PC-9 (cell line): Measurements from ENCODE around the gene FUNDC2. TPM values are rescaled to one million over a fixed set of nuclear protein-coding genes. Genes with fewer than 3 reads are reported as not detected.
"Not testable (repeated sequence)": the region's sequence is repeated elsewhere in the genome, so short reads cannot be mapped to it uniquely, and the experiment has no call there.

Source experiments
- BruUV-seq: library from RNA; stranded (reverse); fragments of 400-500 nt; replicated peaks from 2 replicates; lab custom pipeline; 2021; lab: Mats Ljungman, UMichigan
- CTCF ChIA-PET: fragments of 300-600 bp; sonication (Branson Sonifier 250); formaldehyde crosslinking; loops from one replicate; lab custom pipeline; 2022; ENCODE audit warnings: antibody characterized with exemption; lab: Charles Lee
- POLR2A ChIA-PET: fragments of 300-600 bp; sonication (Branson Sonifier 250); formaldehyde crosslinking; loops from one replicate; lab custom pipeline; 2022; ENCODE audit warnings: antibody characterized with exemption; ENCODE audit not compliant: unreplicated experiment; lab: Charles Lee
- DNase-seq, 2 experiments: peaks; one replicate each; pipeline versions ENCODE4 v3.0.0 to v3.0.0-alpha.2; 2015 to 2022; ENCODE audit warnings: mixed read lengths in 1 of 2
- H2AFZ ChIP-seq: fragments of 200-600 bp; sonication (generic); 2 replicates; pipeline ENCODE4 v1.8.1; 2017; ENCODE audit warnings: antibody characterized with exemption
- H3F3A ChIP-seq: fragments of 200-600 bp; sonication (generic); 2 replicates; pipeline ENCODE4 v1.8.1; 2017; ENCODE audit warnings: antibody characterized with exemption, mild to moderate bottlenecking, low read depth; ENCODE audit not compliant: insufficient read depth
- H3K27ac ChIP-seq: fragments of 200-600 bp; sonication (generic); 2 replicates; pipeline ENCODE4 v1.6.1; 2016; ENCODE audit warnings: mixed run types
- H3K27me3 ChIP-seq: fragments of 200-600 bp; sonication (generic); 2 replicates; pipeline ENCODE4 v1.6.1; 2016; ENCODE audit warnings: low read depth, mixed run types; ENCODE audit not compliant: insufficient read depth
- H3K36me3 ChIP-seq: fragments of 200-600 bp; sonication (generic); 2 replicates; pipeline ENCODE4 v1.6.1; 2016; ENCODE audit warnings: low read depth, mixed run types
- H3K4me1 ChIP-seq: fragments of 200-600 bp; sonication (generic); replicated peaks from 2 replicates; pipeline ENCODE4 v1.6.1; 2016; ENCODE audit warnings: mixed run types; ENCODE audit not compliant: insufficient read depth
- H3K4me2 ChIP-seq: fragments of 200-600 bp; sonication (generic); 2 replicates; pipeline ENCODE4 v1.6.1; 2017; ENCODE audit warnings: mixed run types
- H3K4me3 ChIP-seq: fragments of 200-600 bp; sonication (generic); 2 replicates; pipeline ENCODE4 v1.6.1; 2016; ENCODE audit warnings: mixed run types
- H3K79me2 ChIP-seq: fragments of 200-600 bp; sonication (generic); 2 replicates; pipeline ENCODE4 v1.6.1; 2017; ENCODE audit warnings: low read depth, mixed run types
- H3K9me2 ChIP-seq: fragments of 200-600 bp; sonication (generic); 2 replicates; pipeline ENCODE4 v1.8.1; 2017; ENCODE audit warnings: mild to moderate bottlenecking; ENCODE audit not compliant: insufficient read depth
- H3K9me3 ChIP-seq: fragments of 200-600 bp; sonication (generic); 2 replicates; pipeline ENCODE4 v1.8.1; 2016; ENCODE audit warnings: low read depth; ENCODE audit not compliant: insufficient read depth
- H4K20me1 ChIP-seq: fragments of 200-600 bp; sonication (generic); 2 replicates; pipeline ENCODE4 v1.8.1; 2017; ENCODE audit not compliant: insufficient read depth
- CTCF ChIP-seq: fragments of 200-600 bp; sonication (generic); conservative IDR thresholded peaks from 2 replicates; pipeline ENCODE4 v1.6.1; 2017; ENCODE audit warnings: mixed run types, antibody characterized with exemption, mild to moderate bottlenecking, moderate library complexity
- EZH2 ChIP-seq: fragments of 200-600 bp; sonication (generic); IDR thresholded peaks from 2 replicates; pipeline ENCODE4 v1.8.0; 2017; ENCODE audit warnings: antibody characterized with exemption, low read depth
- intact Hi-C: fragments of 100-400 bp; cut with micrococcal nuclease; formaldehyde crosslinking; loops from one replicate; pipeline ENCODE4 v1.10.0; 2022; ENCODE audit not compliant: unreplicated experiment
- total RNA-seq: library from RNA; stranded (reverse); gene quantifications from 2 replicates; pipeline ENCODE4 v1.2.3, GENCODE V29; 2021

Gene FUNDC2
- total RNA-seq, 1 experiment from 2014 or later = 90.6 TPM

DNA sequence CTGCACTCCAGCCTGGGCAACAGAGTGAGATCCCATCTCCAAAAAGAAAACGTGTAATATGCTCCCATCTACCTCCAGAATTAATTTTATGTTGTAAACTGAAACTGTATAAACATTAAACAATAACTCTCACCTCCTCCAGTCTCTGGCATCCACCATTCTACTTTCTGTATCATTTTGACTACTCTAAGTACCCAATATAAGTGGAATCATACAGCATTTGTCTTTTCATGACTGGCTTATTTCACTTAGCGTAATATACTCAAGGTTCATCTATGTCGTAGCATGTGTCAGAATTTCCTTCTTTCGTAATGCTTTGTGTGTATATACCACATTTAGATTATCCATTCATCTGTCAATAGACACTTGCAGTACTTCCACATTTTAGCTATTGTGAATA lies 24.8 kb upstream of the FUNDC2 start:
- POLR2A ChIA-PET = no interaction called here
- no peak overlapping the region for H3K4me2 ChIP-seq
- DNase-seq = no peak
- no peaks in the 10 kb centered on the region for H3K36me3 ChIP-seq
- no peaks in the 10 kb centered on the region for H3K9me3 ChIP-seq
- H3K79me2 ChIP-seq = no peaks in the 10 kb centered on the region
- no peaks in the 10 kb centered on the region for H3K9me2 ChIP-seq
- no peak overlapping the region for H3K27ac ChIP-seq
- H4K20me1 ChIP-seq = no peaks in the 10 kb centered on the region
- no peak overlapping the region for H2AFZ ChIP-seq
- no peaks in the 10 kb centered on the region for H3K27me3 ChIP-seq
- no peaks in the 10 kb centered on the region for H3F3A ChIP-seq
- H3K4me1 ChIP-seq = no peaks in the 10 kb centered on the region
- intact Hi-C loops = no loop called here
- no TSS peak for BruUV-seq
- CTCF ChIA-PET = no interaction called here
- TF ChIP-seq CTCF (no peak), EZH2 (no peak)
- H3K4me3 ChIP-seq = no peak overlapping the region

GRCh38 chrX:155005190-155005589 lies 21.5 kb upstream of the FUNDC2 start:
- Histone ChIP-seq H3K9me3 (no peaks in the 10 kb centered on the region), H3F3A (no peaks in the 10 kb centered on the region), H3K4me3 (no peak overlapping the region), H3K4me2 (no peak overlapping the region), H3K79me2 (no peaks in the 10 kb centered on the region), H2AFZ (no peak overlapping the region), H3K27ac (no peak overlapping the region), H3K27me3 (no peaks in the 10 kb centered on the region), H3K4me1 (no peaks in the 10 kb centered on the region), H3K36me3 (no peaks in the 10 kb centered on the region), H4K20me1 (no peaks in the 10 kb centered on the region), H3K9me2 (no peaks in the 10 kb centered on the region)
- ChIA-PET POLR2A (no interaction called here), CTCF (no interaction called here)
- TF ChIP-seq CTCF (no peak), EZH2 (no peak)
- BruUV-seq = no TSS peak
- no peak for DNase-seq
- intact Hi-C loops = no loop called here

DNA sequence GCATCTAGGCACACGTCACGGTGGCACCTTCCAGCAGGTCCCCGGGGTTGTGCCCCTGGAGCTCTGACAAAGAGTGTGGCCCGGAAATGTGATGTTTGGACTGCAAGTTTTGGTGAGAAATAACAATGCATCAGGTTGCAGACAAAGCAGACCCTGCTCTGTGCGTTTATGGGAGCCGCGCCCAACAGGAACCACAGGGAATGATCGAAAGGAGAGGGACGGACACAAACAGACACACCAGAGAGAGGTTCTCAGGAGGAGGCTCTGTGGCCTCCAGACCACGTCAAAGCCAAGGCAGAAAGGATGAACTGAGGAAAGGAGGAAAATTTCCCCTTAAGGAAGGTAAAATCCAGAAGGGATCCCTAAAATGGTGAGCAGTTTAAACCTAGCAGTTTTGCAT lies 20.3 kb upstream of the FUNDC2 start:
- H3K79me2 ChIP-seq, intact Hi-C loops, H3K4me3 ChIP-seq, H3K27ac ChIP-seq, H2AFZ ChIP-seq, H3K4me1 ChIP-seq, H3F3A ChIP-seq, BruUV-seq, CTCF ChIA-PET, DNase-seq, H3K9me3 ChIP-seq, H3K4me2 ChIP-seq, H3K9me2 ChIP-seq, POLR2A ChIA-PET, H3K27me3 ChIP-seq, H3K36me3 ChIP-seq, H4K20me1 ChIP-seq: not testable (repeated sequence)

DNA sequence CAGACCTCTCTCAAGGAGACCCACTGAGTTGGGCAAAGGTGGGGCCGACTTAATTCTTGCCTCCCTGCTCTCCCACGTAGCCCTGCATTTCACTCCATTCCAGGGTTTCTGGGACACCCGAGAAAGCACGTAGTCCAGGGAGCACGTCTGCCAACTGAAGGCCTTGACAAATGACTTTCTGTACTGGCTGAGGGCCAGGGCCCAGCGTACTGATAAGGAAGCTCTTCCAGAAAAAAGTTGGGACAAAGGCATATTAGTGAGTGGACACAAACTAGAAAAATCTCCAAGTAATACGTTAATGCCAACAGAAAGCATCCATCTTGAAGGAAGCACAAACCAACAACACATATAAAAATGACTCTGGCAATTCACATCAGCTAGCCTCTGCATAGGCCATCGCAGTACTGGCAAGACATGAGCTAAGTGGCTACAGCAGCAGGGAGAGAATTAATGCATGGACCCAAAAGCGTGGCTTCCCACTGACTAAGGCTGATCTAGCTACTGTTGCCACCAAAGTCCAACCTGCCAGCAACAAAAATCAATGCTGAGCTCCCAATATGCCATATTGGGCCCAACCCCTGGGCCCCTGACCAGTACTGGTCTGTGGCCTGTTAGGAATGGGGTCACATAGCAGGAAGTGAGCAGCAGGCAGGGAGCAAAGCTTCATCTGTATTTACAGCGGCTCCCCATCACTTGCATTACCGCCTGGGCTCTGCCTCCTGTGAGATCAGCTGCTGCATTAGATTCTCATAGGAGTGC lies 19.6 kb upstream of the FUNDC2 start:
- H3K4me2 ChIP-seq, H3K9me2 ChIP-seq, H3K36me3 ChIP-seq, H4K20me1 ChIP-seq, intact Hi-C loops, H3K27me3 ChIP-seq, BruUV-seq, H3K4me1 ChIP-seq, H2AFZ ChIP-seq, H3F3A ChIP-seq, POLR2A ChIA-PET, DNase-seq, H3K9me3 ChIP-seq, H3K4me3 ChIP-seq, H3K79me2 ChIP-seq, H3K27ac ChIP-seq, CTCF ChIA-PET: not testable (repeated sequence)

GRCh38 chrX:155008578-155008977 lies 18.1 kb upstream of the FUNDC2 start:
- H3K27ac ChIP-seq, H3K36me3 ChIP-seq, H3K4me2 ChIP-seq, H3K9me2 ChIP-seq, CTCF ChIA-PET, H3F3A ChIP-seq, DNase-seq, H3K4me3 ChIP-seq, H3K9me3 ChIP-seq, H2AFZ ChIP-seq, H3K4me1 ChIP-seq, intact Hi-C loops, H4K20me1 ChIP-seq, BruUV-seq, H3K79me2 ChIP-seq, H3K27me3 ChIP-seq, POLR2A ChIA-PET: not testable (repeated sequence)
